ENCODE results near the gene MPZL1.

MPZL1 gene

GRCh38 chr1:167707942-167708341 is 13.8 kb upstream of the MPZL1 start:
- DNase-seq (ENCODE audit: extremely low spot score) = no peak
- TF ChIP-seq, protein P1, sequence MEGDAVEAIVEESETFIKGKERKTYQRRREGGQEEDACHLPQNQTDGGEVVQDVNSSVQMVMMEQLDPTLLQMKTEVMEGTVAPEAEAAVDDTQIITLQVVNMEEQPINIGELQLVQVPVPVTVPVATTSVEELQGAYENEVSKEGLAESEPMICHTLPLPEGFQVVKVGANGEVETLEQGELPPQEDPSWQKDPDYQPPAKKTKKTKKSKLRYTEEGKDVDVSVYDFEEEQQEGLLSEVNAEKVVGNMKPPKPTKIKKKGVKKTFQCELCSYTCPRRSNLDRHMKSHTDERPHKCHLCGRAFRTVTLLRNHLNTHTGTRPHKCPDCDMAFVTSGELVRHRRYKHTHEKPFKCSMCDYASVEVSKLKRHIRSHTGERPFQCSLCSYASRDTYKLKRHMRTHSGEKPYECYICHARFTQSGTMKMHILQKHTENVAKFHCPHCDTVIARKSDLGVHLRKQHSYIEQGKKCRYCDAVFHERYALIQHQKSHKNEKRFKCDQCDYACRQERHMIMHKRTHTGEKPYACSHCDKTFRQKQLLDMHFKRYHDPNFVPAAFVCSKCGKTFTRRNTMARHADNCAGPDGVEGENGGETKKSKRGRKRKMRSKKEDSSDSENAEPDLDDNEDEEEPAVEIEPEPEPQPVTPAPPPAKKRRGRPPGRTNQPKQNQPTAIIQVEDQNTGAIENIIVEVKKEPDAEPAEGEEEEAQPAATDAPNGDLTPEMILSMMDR (IDR thresholded peaks at IDR 0.05; ENCODE audit: control extremely low read depth, extremely low read depth, low read depth, missing control alignments) = no peak
- POLR2A ChIA-PET = no interaction called here
- CTCF ChIA-PET = interaction anchor here (1.0 to 3.5 kb wide), 5 partner anchors 10 to 152 kb away, joined by 3 to 21 read pairs (median 3); no protein-coding TSS in a partner anchor

DNA sequence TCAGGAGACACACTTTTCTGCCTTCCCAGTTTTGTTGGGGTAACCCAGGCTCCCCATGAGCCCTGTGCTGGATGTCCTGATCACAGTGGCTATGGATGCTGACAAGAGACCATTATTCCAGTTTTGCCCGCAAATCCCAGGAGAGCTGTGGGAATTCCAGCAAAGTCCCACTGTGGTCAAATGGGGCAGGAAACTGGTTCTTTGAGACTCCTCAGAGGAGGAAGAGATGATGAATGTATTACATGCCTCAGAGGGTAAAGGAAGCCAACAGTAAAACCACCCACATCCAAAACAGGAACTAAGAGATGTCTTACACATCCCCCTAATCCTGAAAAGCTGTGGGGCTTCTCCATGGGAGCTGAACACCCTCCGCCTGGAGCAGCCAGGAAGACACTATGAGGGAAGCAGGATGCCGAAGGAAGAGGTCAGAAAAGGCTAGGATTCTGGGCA is 12.8 kb upstream of the MPZL1 start:
- ChIA-PET POLR2A (no interaction called here), CTCF (interaction anchor here (1.0 to 3.5 kb wide), 4 partner anchors 11 to 153 kb away, joined by 3 to 21 read pairs (median 8); no protein-coding TSS in a partner anchor)
- DNase-seq (ENCODE audit: extremely low spot score) = no peak
- TF ChIP-seq, protein P1 (IDR thresholded peaks at IDR 0.05; ENCODE audit: control extremely low read depth, extremely low read depth, low read depth, missing control alignments) = no peak

- CTCF ChIA-PET = interaction anchor here (6.5 kb wide), 1 partner anchor 23 kb away, joined by 30 read pairs; no protein-coding TSS in a partner anchor
- no peak for DNase-seq (ENCODE audit: extremely low spot score)
- POLR2A ChIA-PET = no interaction called here
- TF ChIP-seq, protein P1 (IDR thresholded peaks at IDR 0.05; ENCODE audit: control extremely low read depth, extremely low read depth, low read depth, missing control alignments) = no peak
These were observed 10.9 kb upstream of the MPZL1 start for GRCh38 chr1:167710836-167711235.

GRCh38 chr1:167711797-167712196 is 10.0 kb upstream of the MPZL1 start:
- DNase-seq (ENCODE audit: extremely low spot score) = no peak
- POLR2A ChIA-PET = no interaction called here
- CTCF ChIA-PET = interaction anchor here (1.4 to 6.5 kb wide), 2 partner anchors 24 to 39 kb away, joined by 3 to 30 read pairs; no protein-coding TSS in a partner anchor
- TF ChIP-seq, protein P1 (IDR thresholded peaks at IDR 0.05; ENCODE audit: control extremely low read depth, extremely low read depth, low read depth, missing control alignments) = no peak

GRCh38 chr1:167713330-167714081 is 8.3 kb upstream of the MPZL1 start:
- TF ChIP-seq, protein P1 (IDR thresholded peaks at IDR 0.05; ENCODE audit: control extremely low read depth, extremely low read depth, low read depth, missing control alignments) = no peak
- DNase-seq (ENCODE audit: extremely low spot score) = no peak
- ChIA-PET POLR2A (interaction anchor here (0.6 to 0.7 kb wide), 2 partner anchors 254 to 1749 kb away, joined by 3 to 4 read pairs; no protein-coding TSS in a partner anchor), CTCF (interaction anchor here (1.0 to 6.5 kb wide), 11 partner anchors 9 to 369 kb away, joined by 3 to 31 read pairs (median 4); no protein-coding TSS in a partner anchor)

- TF ChIP-seq, protein P1 (IDR thresholded peaks at IDR 0.05; ENCODE audit: control extremely low read depth, extremely low read depth, low read depth, missing control alignments) = no peak
- no peak for DNase-seq (ENCODE audit: extremely low spot score)
- CTCF ChIA-PET = interaction anchor here (1.0 to 6.5 kb wide), 12 partner anchors 10 to 368 kb away, joined by 3 to 31 read pairs (median 4); no protein-coding TSS in a partner anchor
- POLR2A ChIA-PET = interaction anchor here (0.6 to 0.7 kb wide), 3 partner anchors 31 to 1749 kb away, joined by 3 to 4 read pairs (median 3); no protein-coding TSS in a partner anchor
These were observed 7.7 kb upstream of the MPZL1 start for GRCh38 chr1:167714098-167714438.
